ENCODE results near the gene SLX4IP. TPM values are rescaled to one million over a fixed set of nuclear protein-coding genes. Genes with fewer than 3 reads are reported as not detected.

The SLX4IP gene
- total RNA-seq, 1 donor from 2014 or later: 5.3 TPM

- DNase-seq (ENCODE audit: low read depth) (no peak), FAIRE-seq (no peak)
- Histone ChIP-seq H3K9ac (ENCODE audit: low read length) (peak overlapping the region; percentile 93), H3K27ac (ENCODE audit: low read depth, low read length) (peak overlapping the region; percentile 97), H3K9me3 (ENCODE audit: insufficient read depth, low read depth, low read length) (no peaks in the 10 kb centered on the region), H3K79me2 (ENCODE audit: insufficient read depth, low read length) (peaks cover 28% of the 10 kb centered on the region), H3K4me2 (ENCODE audit: low read length) (peak overlapping the region; percentile 93), H4K20me1 (ENCODE audit: insufficient read depth, low read length) (peaks cover 17% of the 10 kb centered on the region), H3K36me3 (ENCODE audit: insufficient read depth, low read length) (no peaks in the 10 kb centered on the region), H3K27me3 (ENCODE audit: insufficient read depth, low read length) (no peaks in the 10 kb centered on the region), H2AFZ (ENCODE audit: low read depth, low read length) (no peak overlapping the region), H3K4me1 (ENCODE audit: insufficient read depth, low read length) (peaks cover 25% of the 10 kb centered on the region), H3K4me3 (ENCODE audit: insufficient read depth, low read depth, low read length) (peak overlapping the region; percentile 72)
- H3K27me3 Mint-ChIP-seq (ENCODE audit: low read depth, unreplicated experiment): no peaks in the 10 kb centered on the region
- peaks cover 26% of the 10 kb centered on the region for H3K4me1 Mint-ChIP-seq (ENCODE audit: low read depth, unreplicated experiment)
- TF ChIP-seq CTCF (IDR thresholded peaks at IDR 0.05; ENCODE audit: insufficient read depth, low read depth, low read length): no peak
- peak overlapping the region; percentile 93 for H3K4me3 Mint-ChIP-seq (ENCODE audit: unreplicated experiment)
- peaks cover 21% of the 10 kb centered on the region for H3K36me3 Mint-ChIP-seq (ENCODE audit: low read depth, unreplicated experiment)
- peak overlapping the region; percentile 99 for H3K27ac Mint-ChIP-seq (ENCODE audit: unreplicated experiment)
- peaks cover 3% of the 10 kb centered on the region for H3K9me3 Mint-ChIP-seq (ENCODE audit: unreplicated experiment)
Observed at GRCh38 chr20:10675450-10675848, 240.3 kb downstream of the SLX4IP start.

DNA sequence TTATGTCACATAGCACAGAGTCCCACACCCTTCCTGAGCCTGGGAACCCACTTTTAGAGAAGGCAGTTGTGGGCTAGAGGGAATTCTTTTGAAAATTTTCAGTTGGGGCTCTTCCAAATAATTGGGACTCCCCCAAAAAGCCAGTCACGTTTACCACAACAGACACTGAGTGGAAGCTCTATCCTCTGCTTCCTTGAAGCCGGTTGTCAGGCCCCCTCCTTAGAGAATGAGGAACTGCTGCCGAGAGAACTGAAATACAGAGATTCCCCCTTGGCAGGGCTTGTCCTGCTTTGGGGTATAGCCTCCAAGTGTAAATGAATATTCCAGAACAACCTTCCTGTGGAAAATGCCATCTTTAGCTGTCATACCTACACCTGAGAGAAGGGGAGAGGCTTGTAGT, 241.4 kb downstream of the SLX4IP start:
- Histone ChIP-seq H3K79me2 (ENCODE audit: insufficient read depth, low read length) (peaks cover 18% of the 10 kb centered on the region), H2AFZ (ENCODE audit: low read depth, low read length) (no peak overlapping the region), H3K4me2 (ENCODE audit: low read length) (no peak overlapping the region), H3K4me1 (ENCODE audit: insufficient read depth, low read length) (peaks cover 14% of the 10 kb centered on the region), H3K36me3 (ENCODE audit: insufficient read depth, low read length) (no peaks in the 10 kb centered on the region), H3K27ac (ENCODE audit: low read depth, low read length) (no peak overlapping the region), H3K9me3 (ENCODE audit: insufficient read depth, low read depth, low read length) (no peaks in the 10 kb centered on the region), H3K9ac (ENCODE audit: low read length) (no peak overlapping the region), H3K27me3 (ENCODE audit: insufficient read depth, low read length) (no peaks in the 10 kb centered on the region), H3K4me3 (ENCODE audit: insufficient read depth, low read depth, low read length) (no peak overlapping the region), H4K20me1 (ENCODE audit: insufficient read depth, low read length) (peaks cover 11% of the 10 kb centered on the region)
- TF ChIP-seq CTCF (IDR thresholded peaks at IDR 0.05; ENCODE audit: insufficient read depth, low read depth, low read length) (no peak), EZH2 (IDR thresholded peaks at IDR 0.05; ENCODE audit: insufficient read depth, low read length) (no peak)
- DNase-seq (ENCODE audit: low read depth): no peak
- no peaks in the 10 kb centered on the region for H3K27me3 Mint-ChIP-seq (ENCODE audit: low read depth, unreplicated experiment)
- H3K4me1 Mint-ChIP-seq (ENCODE audit: low read depth, unreplicated experiment): peaks cover 26% of the 10 kb centered on the region
- peaks cover 12% of the 10 kb centered on the region for H3K36me3 Mint-ChIP-seq (ENCODE audit: low read depth, unreplicated experiment)
- FAIRE-seq: no peak
- no peak overlapping the region for H3K27ac Mint-ChIP-seq (ENCODE audit: unreplicated experiment)
- H3K4me3 Mint-ChIP-seq (ENCODE audit: unreplicated experiment): peak overlapping the region; percentile 78
- peaks cover 3% of the 10 kb centered on the region for H3K9me3 Mint-ChIP-seq (ENCODE audit: unreplicated experiment)

Small RNA genes lying within 50 kb of the gene (microRNA-seq; reads per million reads assigned to microRNA genes)
- 6.3 reads per million, percentile 26 among the genes with 10 or more reads in this experiment for gene MIR6870

Other genes with a start within 250 kb of the SLX4IP start
- 3.9 and 5.2 TPM in 2 replicates for gene SNAP25, start 216.5 kb upstream of the SLX4IP start, total RNA-seq
- 13.4 and 14.2 TPM in 2 replicates for gene MKKS, start 1.1 kb upstream of the SLX4IP start, total RNA-seq
- 278 and 380 TPM in 2 replicates for gene JAG1, start 238.7 kb downstream of the SLX4IP start, total RNA-seq

All from astrocyte (in vitro differentiated cells and primary cell).